Sigmoid colon (tissue), 4 donors: ENCODE measurements around the gene AUTS2.

Source experiments
- EP300 ChIP-seq, 4 donors: sonication (generic); formaldehyde crosslinking; IDR thresholded peaks; one replicate each; pipeline ENCODE4 v1.6.1; 2017; ENCODE audit warnings: antibody characterized with exemption in 4 of 4
- POLR2A ChIP-seq, 2 donors: fragments of 450-650 bp; IDR thresholded peaks; one replicate each; pipeline ENCODE4 v1.6.1; 2016; ENCODE audit warnings: antibody characterized with exemption in 2 of 2, mild to moderate bottlenecking in 2 of 2, moderate library complexity in 2 of 2
- POLR2AphosphoS5 ChIP-seq, 4 donors: sonication (generic); formaldehyde crosslinking; IDR thresholded peaks; one replicate each; pipeline ENCODE4 v1.6.1; 2017; ENCODE audit warnings: antibody characterized with exemption in 4 of 4
- TF ChIP-seq, protein P1 (sequence below), 4 experiments: fragments of 450-650 bp in 3 of 4; fragments of 200-600 bp in 1 of 4; IDR thresholded peaks; one replicate each; pipeline ENCODE4 v1.5.1; 2016 to 2019; ENCODE audit warnings: antibody characterized with exemption in 4 of 4, mild to moderate bottlenecking in 3 of 4, moderate library complexity in 2 of 4

DNA sequence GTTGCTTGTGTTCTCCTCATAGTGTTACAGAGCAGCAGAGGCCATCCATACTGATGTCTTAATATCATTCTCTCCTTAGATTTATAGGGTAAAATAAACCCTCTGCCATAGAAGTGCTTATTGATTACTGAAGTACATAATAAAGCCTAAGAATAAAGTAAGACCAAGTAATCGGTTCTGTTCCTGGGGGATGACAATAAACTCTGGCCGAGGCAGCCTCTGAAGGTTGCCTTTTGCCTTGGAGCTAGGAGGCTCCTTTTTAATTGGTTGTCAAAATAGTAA, 822.0 kb downstream of the AUTS2 start:
- TF ChIP-seq POLR2AphosphoS5 (IDR thresholded peaks at IDR 0.05) (no peak), POLR2A (IDR thresholded peaks at IDR 0.05) (no peak), EP300 (IDR thresholded peaks at IDR 0.05) (no peak)
- TF ChIP-seq, protein P1, sequence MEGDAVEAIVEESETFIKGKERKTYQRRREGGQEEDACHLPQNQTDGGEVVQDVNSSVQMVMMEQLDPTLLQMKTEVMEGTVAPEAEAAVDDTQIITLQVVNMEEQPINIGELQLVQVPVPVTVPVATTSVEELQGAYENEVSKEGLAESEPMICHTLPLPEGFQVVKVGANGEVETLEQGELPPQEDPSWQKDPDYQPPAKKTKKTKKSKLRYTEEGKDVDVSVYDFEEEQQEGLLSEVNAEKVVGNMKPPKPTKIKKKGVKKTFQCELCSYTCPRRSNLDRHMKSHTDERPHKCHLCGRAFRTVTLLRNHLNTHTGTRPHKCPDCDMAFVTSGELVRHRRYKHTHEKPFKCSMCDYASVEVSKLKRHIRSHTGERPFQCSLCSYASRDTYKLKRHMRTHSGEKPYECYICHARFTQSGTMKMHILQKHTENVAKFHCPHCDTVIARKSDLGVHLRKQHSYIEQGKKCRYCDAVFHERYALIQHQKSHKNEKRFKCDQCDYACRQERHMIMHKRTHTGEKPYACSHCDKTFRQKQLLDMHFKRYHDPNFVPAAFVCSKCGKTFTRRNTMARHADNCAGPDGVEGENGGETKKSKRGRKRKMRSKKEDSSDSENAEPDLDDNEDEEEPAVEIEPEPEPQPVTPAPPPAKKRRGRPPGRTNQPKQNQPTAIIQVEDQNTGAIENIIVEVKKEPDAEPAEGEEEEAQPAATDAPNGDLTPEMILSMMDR (IDR thresholded peaks at IDR 0.05) = no peak
